Measurements from ENCODE around the gene AACS.

GRCh38 chr12:125015680-125016310 lies 49.4 kb upstream of the AACS start:
- no peak for TF ChIP-seq DPF2 (CRISPR knock-in tag; IDR thresholded peaks at IDR 0.05; ENCODE audit: borderline replicate concordance, low read depth)
- TF ChIP-seq TARDBP (CRISPR knock-in tag; IDR thresholded peaks at IDR 0.05), result no peak
